Measurements from ENCODE around the gene CTBP2. TPM values are rescaled to one million over a fixed set of nuclear protein-coding genes. Genes with fewer than 3 reads are reported as not detected.

The CTBP2 gene
- total and polyA plus RNA-seq, 10 of the 15 experiments (the other 5 are each of a cell fraction or from before 2014, with no cell fraction given): 0.02 to 0.72 (median 0.06) TPM; not detected in 2

GRCh38 chr10:125008689-125009638 is 151.4 kb downstream of the CTBP2 start:
- no peaks in the 10 kb centered on the region for H4K20me1 ChIP-seq (ENCODE audit: control insufficient read depth, insufficient read depth)
- in situ Hi-C loops (cut with MboI) (no loop called here), intact Hi-C loops (cut with micrococcal nuclease; ENCODE audit: unreplicated experiment) (no loop called here)
- no peak for FAIRE-seq
- no peak overlapping the region for H3K4me3 ChIP-seq
- H3K4me2 ChIP-seq (ENCODE audit: control insufficient read depth, insufficient read depth): no peak overlapping the region
- no peak overlapping the region for H2AFZ ChIP-seq (ENCODE audit: control insufficient read depth, low read depth, low read length)
- no TSS peak for BruUV-seq (replicated peaks)
- H3K4me1 ChIP-seq (ENCODE audit: control insufficient read depth, insufficient read depth, low read length): no peaks in the 10 kb centered on the region
- no peak for DNase-seq (ENCODE audit: low read depth, low spot score)
- CTCF ChIA-PET: interaction anchor here (1.0 to 1.2 kb wide), 2 partner anchors 9 to 17 kb away, joined by 3 to 6 read pairs; no protein-coding TSS in a partner anchor
- SMC1A ChIA-PET (ENCODE audit: uncharacterized antibody, unreplicated experiment): no interaction called here
- H3K79me2 ChIP-seq (ENCODE audit: control insufficient read depth, insufficient read depth, low read length): no peaks in the 10 kb centered on the region
- H3K36me3 ChIP-seq (ENCODE audit: control insufficient read depth in 2 of 2, insufficient read depth in 2 of 2, low read length in 1 of 2): no peaks in the 10 kb centered on the region
- H3K27me3 ChIP-seq (replicated peaks in 1 of 2; ENCODE audit: control insufficient read depth in 2 of 2, insufficient read depth in 2 of 2, low read length in 1 of 2): no peaks in the 10 kb centered on the region
- no peak overlapping the region for H3K27ac ChIP-seq (ENCODE audit: control insufficient read depth, insufficient read depth)
- no peak overlapping the region for H3K9ac ChIP-seq (ENCODE audit: control insufficient read depth, insufficient read depth, low read length)
- WGBS (ENCODE audit: insufficient coverage, insufficient replicate concordance, low lambda C conversion rate, missing lambda C conversion rate): 69% methylated on average over 22 of the region's 22 CpGs
- POLR2A ChIA-PET: no interaction called here
- H3K9me3 ChIP-seq (replicated peaks; ENCODE audit: control insufficient read depth, insufficient read depth, low read length): no peaks in the 10 kb centered on the region
- RAD21 ChIA-PET (ENCODE audit: unreplicated experiment): no interaction called here
- no peak for ATAC-seq
- TF ChIP-seq SRF (IDR thresholded peaks at IDR 0.05; ENCODE audit: low read depth in 2 of 2, low read length in 2 of 2) (no peak), FOXK2 (IDR thresholded peaks at IDR 0.05) (no peak), SREBF1 (IDR thresholded peaks at IDR 0.05; ENCODE audit: low read length) (no peak), NR2F1 (conservative IDR thresholded peaks at IDR 0.05) (no peak), NFXL1 (IDR thresholded peaks at IDR 0.05; ENCODE audit: borderline replicate concordance) (no peak), ATF2 (IDR thresholded peaks at IDR 0.05; ENCODE audit: low read length) (no peak), ZNF384 (IDR thresholded peaks at IDR 0.05; ENCODE audit: borderline replicate concordance, low read depth, low read length) (no peak), RCOR1 (conservative IDR thresholded peaks at IDR 0.05; ENCODE audit: low read depth, low read length) (no peak), CBFB (IDR thresholded peaks at IDR 0.05; ENCODE audit: low read depth) (no peak)

Data from GM12878 (cell line).